CD14-positive monocyte (primary cell): ENCODE data around the gene PDZK1. TPM values are rescaled to one million over a fixed set of nuclear protein-coding genes. Genes with fewer than 3 reads are reported as not detected.
"Not testable (repeated sequence)": the region's sequence is repeated elsewhere in the genome, so short reads cannot be mapped to it uniquely, and the experiment has no call there.

ENCODE experiments used
- DNase-seq, 3 donors: peaks; one replicate each; pipeline ENCODE4 v3.0.0-alpha.2; 2011 to 2022
- H2AFZ ChIP-seq: 2 replicates; pipeline ENCODE4 v1.6.0; 2012; ENCODE audit warnings: mild to moderate bottlenecking, low read depth, low read length, inconsistent platforms; ENCODE audit not compliant: insufficient read depth, poor library complexity, severe bottlenecking
- H3K27ac ChIP-seq, 2 donors: 1 replicate in 1 of 2; 2 replicates in 1 of 2; pipeline ENCODE4 v1.5.1; 2012 to 2013; ENCODE audit warnings: low read length in 2 of 2, control low read depth in 1 of 2, inconsistent platforms in 1 of 2, low read depth in 1 of 2, mild to moderate bottlenecking in 1 of 2
- H3K27me3 ChIP-seq, 2 donors: one replicate each; pipeline versions ENCODE4 v1.6.0 to v1.6.1; 2011 to 2013; ENCODE audit warnings: low read length in 2 of 2; ENCODE audit not compliant: control insufficient read depth in 2 of 2, insufficient read depth in 2 of 2
- H3K36me3 ChIP-seq, 2 donors: replicated peaks in 1 of 2; 1 replicate in 1 of 2; 2 replicates in 1 of 2; pipeline versions ENCODE4 v1.5.1 to v1.6.1; 2012 to 2013; ENCODE audit warnings: low read length in 2 of 2, control low read depth in 1 of 2, inconsistent platforms in 1 of 2, mild to moderate bottlenecking in 1 of 2; ENCODE audit not compliant: insufficient read depth in 2 of 2, control insufficient read depth in 1 of 2
- H3K4me1 ChIP-seq, 2 donors: 1 replicate in 1 of 2; 2 replicates in 1 of 2; pipeline versions ENCODE4 v1.5.1 to v1.6.1; 2012 to 2013; ENCODE audit warnings: low read length in 2 of 2, control low read depth in 1 of 2, inconsistent platforms in 1 of 2, mild to moderate bottlenecking in 1 of 2, moderate library complexity in 1 of 2; ENCODE audit not compliant: insufficient read depth in 2 of 2, control insufficient read depth in 1 of 2
- H3K4me2 ChIP-seq: replicated peaks from 2 replicates; pipeline ENCODE3; 2012; ENCODE audit warnings: low read length, moderate library complexity, mild to moderate bottlenecking; ENCODE audit not compliant: poor library complexity, severe bottlenecking; ENCODE audit errors: extremely low read depth
- H3K4me3 ChIP-seq, 3 experiments: fragments of 200-600 bp in 1 of 3; sonication (generic) in 1 of 3; replicated peaks in 1 of 3; 1 replicate in 2 of 3; 2 replicates in 1 of 3; pipeline ENCODE4 v1.5.1; 2011 to 2013; ENCODE audit warnings: low read length in 3 of 3, mild to moderate bottlenecking in 3 of 3, control low read depth in 2 of 3, low read depth in 2 of 3, inconsistent platforms in 1 of 3, moderate library complexity in 1 of 3
- H3K79me2 ChIP-seq: 2 replicates; pipeline ENCODE4 v1.6.0; 2012; ENCODE audit warnings: mild to moderate bottlenecking, control low read depth, inconsistent platforms, low read length, moderate library complexity; ENCODE audit not compliant: insufficient read depth
- H3K9ac ChIP-seq: 2 replicates; pipeline ENCODE4 v1.6.0; 2017; ENCODE audit warnings: low read length, mild to moderate bottlenecking; ENCODE audit not compliant: insufficient read depth, poor library complexity, severe bottlenecking
- H3K9me3 ChIP-seq, 2 donors: replicated peaks in 1 of 2; 1 replicate in 1 of 2; 2 replicates in 1 of 2; pipeline versions ENCODE4 v1.5.1 to v1.6.1; 2012 to 2013; ENCODE audit warnings: low read length in 2 of 2, control low read depth in 1 of 2; ENCODE audit not compliant: control insufficient read depth in 1 of 2, insufficient read depth in 1 of 2
- H4K20me1 ChIP-seq: 2 replicates; pipeline ENCODE4 v1.6.0; 2012; ENCODE audit warnings: mild to moderate bottlenecking, low read length, control low read depth, moderate library complexity; ENCODE audit not compliant: insufficient read depth
- H3K27ac Mint-ChIP-seq, 7 donors: one replicate each; pipeline ENCODE4 v1.8.0; 2020; ENCODE audit warnings: mild to moderate bottlenecking in 7 of 7, mixed read lengths in 7 of 7, moderate library complexity in 6 of 7, inconsistent platforms in 2 of 7
- H3K27me3 Mint-ChIP-seq, 3 donors: one replicate each; pipeline ENCODE4 v1.8.0; 2021 to 2022; ENCODE audit warnings: low read depth in 3 of 3, mild to moderate bottlenecking in 3 of 3, mixed read lengths in 3 of 3, moderate library complexity in 3 of 3, inconsistent platforms in 1 of 3
- H3K36me3 Mint-ChIP-seq, 2 donors: one replicate each; pipeline ENCODE4 v1.8.0; 2020; ENCODE audit warnings: mixed read lengths in 2 of 2, inconsistent platforms in 1 of 2, mild to moderate bottlenecking in 1 of 2
- H3K4me1 Mint-ChIP-seq: one replicate; pipeline ENCODE4 v1.8.0; 2020; ENCODE audit warnings: mild to moderate bottlenecking, mixed read lengths
- H3K4me3 Mint-ChIP-seq, 2 donors: one replicate each; pipeline ENCODE4 v1.8.0; 2020; ENCODE audit warnings: mild to moderate bottlenecking in 2 of 2, mixed read lengths in 2 of 2, moderate library complexity in 1 of 2
- H3K9me3 Mint-ChIP-seq, 7 donors: one replicate each; pipeline ENCODE4 v1.8.0; 2020 to 2022; ENCODE audit warnings: mixed read lengths in 7 of 7, mild to moderate bottlenecking in 6 of 7, moderate library complexity in 6 of 7, inconsistent platforms in 2 of 7
- WGBS: methylation state at CpG from one replicate; pipeline ENCODE4 v1.1.5; 2013; ENCODE audit warnings: missing lambda C conversion rate; ENCODE audit not compliant: insufficient coverage; 5-methylcytosine and 5-hydroxymethylcytosine counted together
- intact Hi-C, 2 donors: fragments of 100-400 bp; cut with micrococcal nuclease; formaldehyde crosslinking; loops; one replicate each; pipeline versions ENCODE4 v1.15.0 to v1.15.1; 2023
- polyA plus RNA-seq, 3 donors: library from polyadenylated mRNA; depleted of rRNA in 1 of 3; unstranded in 2 of 3; stranded (reverse) in 1 of 3; fragments of 300-500 nt in 2 of 3; fragments of >200 nt in 1 of 3; fragmentation: Illumina TruSeq in 2 of 3; gene quantifications; 1 replicate in 2 of 3; 2 replicates in 1 of 3; pipeline ENCODE4 v1.2.3, GENCODE V29; 2012 to 2021
- TF ChIP-seq, protein P1 (sequence below): fragments of 200-600 bp; IDR thresholded peaks from one replicate; pipeline ENCODE4 v1.8.0; 2022; ENCODE audit warnings: antibody characterized with exemption, mild to moderate bottlenecking

The PDZK1 gene
- polyA plus RNA-seq, 3 donors, result 0.04 TPM; not detected in 2

DNA sequence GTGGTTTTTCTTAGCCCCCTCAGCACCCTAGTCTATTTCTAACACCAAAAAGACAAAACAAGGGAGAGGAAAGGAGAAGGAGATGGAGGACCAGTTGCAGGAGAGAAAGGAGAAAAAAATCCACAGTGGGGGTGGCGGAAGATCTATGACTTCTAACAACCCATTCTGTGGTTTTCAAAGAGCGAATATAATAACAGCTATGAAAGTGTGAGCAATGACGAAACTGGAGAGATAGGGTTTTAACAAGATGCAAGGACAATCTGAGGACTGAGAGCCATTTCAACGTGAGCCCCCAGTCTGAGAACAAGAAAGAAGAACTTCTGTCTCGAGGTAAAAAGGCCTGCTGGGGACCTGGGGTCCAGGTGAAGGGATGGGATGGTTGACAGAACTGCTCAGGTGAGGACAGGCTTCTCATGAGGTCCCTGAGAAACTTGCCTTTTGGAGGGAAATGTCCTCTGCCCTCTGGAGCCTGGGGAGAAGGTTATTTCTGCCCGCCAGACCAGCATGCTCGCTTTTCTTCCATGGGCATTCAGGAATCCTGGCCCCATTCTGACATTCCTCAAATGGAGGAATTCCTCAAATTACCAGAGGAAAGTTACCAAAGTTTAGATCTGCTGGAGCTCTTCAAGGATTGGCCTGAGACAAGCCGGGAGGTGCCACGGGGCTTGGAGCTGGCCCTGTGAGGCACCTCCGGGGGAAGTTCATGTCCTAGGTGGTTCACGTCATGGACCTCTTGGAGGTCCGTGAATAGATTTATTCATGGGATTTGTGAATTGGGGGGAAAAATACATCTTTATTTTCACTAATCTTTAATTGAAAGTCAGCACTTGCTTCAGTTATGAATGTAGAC, 12.3 kb upstream of the PDZK1 start, which contains the start of gene CD160:
CD160 (plus strand) TSS at position 270 of the 850 bp plus-strand sequence. CDS start 8,829 bp downstream, outside the sequence.
- Mint-ChIP-seq H3K36me3 (no peaks in the 10 kb centered on the region), H3K27me3 (peaks cover 15 to 21% (median 20%) of the 10 kb centered on the region in 3 donors), H3K4me1 (peaks cover 10% of the 10 kb centered on the region), H3K9me3 (peaks cover 0 to 3% (median 0%) of the 10 kb centered on the region in 7 donors), H3K27ac (no peak within 1 kb of the TSS), H3K4me3 (peak within 1 kb of the TSS in 1 of 2 donors; percentile 9)
- TF ChIP-seq, protein P1, sequence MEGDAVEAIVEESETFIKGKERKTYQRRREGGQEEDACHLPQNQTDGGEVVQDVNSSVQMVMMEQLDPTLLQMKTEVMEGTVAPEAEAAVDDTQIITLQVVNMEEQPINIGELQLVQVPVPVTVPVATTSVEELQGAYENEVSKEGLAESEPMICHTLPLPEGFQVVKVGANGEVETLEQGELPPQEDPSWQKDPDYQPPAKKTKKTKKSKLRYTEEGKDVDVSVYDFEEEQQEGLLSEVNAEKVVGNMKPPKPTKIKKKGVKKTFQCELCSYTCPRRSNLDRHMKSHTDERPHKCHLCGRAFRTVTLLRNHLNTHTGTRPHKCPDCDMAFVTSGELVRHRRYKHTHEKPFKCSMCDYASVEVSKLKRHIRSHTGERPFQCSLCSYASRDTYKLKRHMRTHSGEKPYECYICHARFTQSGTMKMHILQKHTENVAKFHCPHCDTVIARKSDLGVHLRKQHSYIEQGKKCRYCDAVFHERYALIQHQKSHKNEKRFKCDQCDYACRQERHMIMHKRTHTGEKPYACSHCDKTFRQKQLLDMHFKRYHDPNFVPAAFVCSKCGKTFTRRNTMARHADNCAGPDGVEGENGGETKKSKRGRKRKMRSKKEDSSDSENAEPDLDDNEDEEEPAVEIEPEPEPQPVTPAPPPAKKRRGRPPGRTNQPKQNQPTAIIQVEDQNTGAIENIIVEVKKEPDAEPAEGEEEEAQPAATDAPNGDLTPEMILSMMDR, result no peak
- H3K4me1 ChIP-seq, result peaks cover 8 to 9% of the 10 kb centered on the region in 2 donors
- no peak within 1 kb of the TSS for H3K4me3 ChIP-seq
- peak within 1 kb of the TSS; percentile 23 for H3K9ac ChIP-seq
- intact Hi-C loops, result no loop called here
- 88% methylated on average over 8 of the region's 12 CpGs for WGBS
- H3K9me3 ChIP-seq, result no peaks in the 10 kb centered on the region
- no peak within 1 kb of the TSS for H3K4me2 ChIP-seq
- no peaks in the 10 kb centered on the region for H4K20me1 ChIP-seq
- no peak for DNase-seq
- no peaks in the 10 kb centered on the region for H3K79me2 ChIP-seq
- H3K27me3 ChIP-seq, result peaks cover 2 to 15% of the 10 kb centered on the region in 2 donors
- no peak within 1 kb of the TSS for H2AFZ ChIP-seq
- no peaks in the 10 kb centered on the region for H3K36me3 ChIP-seq
- no peak within 1 kb of the TSS for H3K27ac ChIP-seq

DNA sequence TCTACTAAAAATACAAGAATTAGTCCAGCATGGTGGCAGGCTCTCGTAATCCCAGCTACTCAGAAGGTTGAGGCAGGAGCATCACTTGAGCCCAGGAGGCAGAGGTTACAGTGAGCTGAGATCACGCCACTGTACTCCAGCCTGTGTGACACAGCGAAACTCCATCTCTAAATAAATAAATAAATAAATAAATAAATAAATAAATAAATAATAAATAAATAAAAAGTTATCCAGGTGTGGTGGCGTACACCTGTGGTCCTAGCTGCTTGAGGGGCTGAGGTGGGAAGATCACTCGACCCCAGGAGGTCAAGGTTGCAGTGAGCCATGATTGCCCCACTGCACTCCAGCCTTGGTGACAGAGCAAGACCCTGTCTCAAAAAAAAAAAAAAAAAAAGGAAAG, 11.3 kb upstream of the PDZK1 start:
- H3K27ac Mint-ChIP-seq, H3K9me3 Mint-ChIP-seq, H3K79me2 ChIP-seq, H3K9me3 ChIP-seq, H4K20me1 ChIP-seq, H3K36me3 ChIP-seq, H3K4me2 ChIP-seq, H3K27ac ChIP-seq, H3K4me1 Mint-ChIP-seq, H2AFZ ChIP-seq, intact Hi-C loops, H3K4me1 ChIP-seq, DNase-seq, H3K36me3 Mint-ChIP-seq, H3K4me3 ChIP-seq, H3K9ac ChIP-seq: not testable (repeated sequence)
- peak overlapping the region in 1 of 2 donors; percentile 9 for H3K4me3 Mint-ChIP-seq
- H3K27me3 Mint-ChIP-seq, result peaks cover 19 to 22% (median 21%) of the 10 kb centered on the region in 3 donors
- WGBS, result 100% methylated on average over 1 of the region's 5 CpGs
- peaks cover 2 to 15% of the 10 kb centered on the region in 2 donors for H3K27me3 ChIP-seq
